DMS 273 (cell line): ENCODE measurements around the gene BCL2L13.
A peak's percentile ranks its signal among the peaks of the same experiment; 100 is the strongest.
"Not testable (repeated sequence)": the region's sequence is repeated elsewhere in the genome, so short reads cannot be mapped to it uniquely, and the experiment has no call there.

Experiments used
- DNase-seq: peaks from one replicate; lab custom pipeline; 2025; ENCODE audit not compliant: unreplicated experiment; lab: John Stamatoyannopoulos, UW

Gene BCL2L13

GRCh38 chr22:17694193-17694592, 55.6 kb downstream of the BCL2L13 start:
- no peak for DNase-seq

- no peak for DNase-seq
These were observed 56.2 kb downstream of the BCL2L13 start for GRCh38 chr22:17694752-17695151.

GRCh38 chr22:17695986-17696385, 57.4 kb downstream of the BCL2L13 start:
- no peak for DNase-seq

GRCh38 chr22:17697196-17697595, 58.6 kb downstream of the BCL2L13 start:
- not testable (repeated sequence) for DNase-seq

- not testable (repeated sequence) for DNase-seq
These were observed 59.7 kb downstream of the BCL2L13 start for GRCh38 chr22:17698276-17698675.

- DNase-seq: no peak
These were observed 60.4 kb downstream of the BCL2L13 start for GRCh38 chr22:17698948-17699347.

- DNase-seq: no peak
These were observed 61.3 kb downstream of the BCL2L13 start for GRCh38 chr22:17699696-17700340.

- no peak for DNase-seq
These were observed 62.2 kb downstream of the BCL2L13 start for GRCh38 chr22:17700778-17701177.

GRCh38 chr22:17703811-17704210, 65.3 kb downstream of the BCL2L13 start:
- DNase-seq: no peak

- no peak for DNase-seq
These were observed 67.0 kb downstream of the BCL2L13 start for GRCh38 chr22:17705546-17705945.

GRCh38 chr22:17705951-17706900, 67.7 kb downstream of the BCL2L13 start:
- DNase-seq: peak; percentile 58

- no peak for DNase-seq
These were observed 68.4 kb downstream of the BCL2L13 start for GRCh38 chr22:17706947-17707346.

- peak; percentile 11 for DNase-seq
These were observed 69.0 kb downstream of the BCL2L13 start for GRCh38 chr22:17707526-17707925.

- DNase-seq: no peak
These were observed 71.5 kb downstream of the BCL2L13 start for GRCh38 chr22:17710023-17710422.

GRCh38 chr22:17712441-17712840, 73.9 kb downstream of the BCL2L13 start:
- DNase-seq: no peak

GRCh38 chr22:17716529-17716928, 78.0 kb downstream of the BCL2L13 start:
- no peak for DNase-seq

- no peak for DNase-seq
These were observed 79.2 kb downstream of the BCL2L13 start for GRCh38 chr22:17717708-17718107.

- DNase-seq: no peak
These were observed 81.4 kb downstream of the BCL2L13 start for GRCh38 chr22:17719911-17720310.

- DNase-seq: peak; percentile 7
These were observed 85.7 kb downstream of the BCL2L13 start for GRCh38 chr22:17724241-17724640.

GRCh38 chr22:17724678-17725499, 86.3 kb downstream of the BCL2L13 start:
- DNase-seq: no peak

- DNase-seq: no peak
These were observed 86.9 kb downstream of the BCL2L13 start for GRCh38 chr22:17725500-17725796.
